ENCODE data around the gene ARID5A. TPM values are rescaled to one million over a fixed set of nuclear protein-coding genes. Genes with fewer than 3 reads are reported as not detected.

Gene ARID5A
- total and polyA plus RNA-seq, 9 of the 15 experiments (the other 6 are each of a cell fraction or from before 2014, with no cell fraction given), result 0.14 to 12.5 (median 3.0) TPM

GRCh38 chr2:96591054-96591453 lies 54.5 kb downstream of the ARID5A start:
- no peaks in the 10 kb centered on the region for H3K9me3 ChIP-seq (replicated peaks; ENCODE audit: control insufficient read depth, insufficient read depth, low read depth, low read length)
- no peak overlapping the region for H3K9ac ChIP-seq (ENCODE audit: insufficient read depth in 1 of 2, low read depth in 2 of 2, low read length in 2 of 2)
- TF ChIP-seq ARID2 (IDR thresholded peaks at IDR 0.05) (no peak), ZNF316 (IDR thresholded peaks at IDR 0.05) (0 out of 2 replicates have a peak, but pooled peaks have one; percentile 19), ZNF347 (CRISPR knock-in tag; IDR thresholded peaks at IDR 0.05; ENCODE audit: low read depth) (no peak), KAT7 (CRISPR knock-in tag; IDR thresholded peaks at IDR 0.05; ENCODE audit: borderline replicate concordance) (no peak), CBFA2T2 (conservative IDR thresholded peaks at IDR 0.05) (no peak), NFRKB (IDR thresholded peaks at IDR 0.05; ENCODE audit: low read depth) (no peak), RBM17 (IDR thresholded peaks at IDR 0.05; ENCODE audit: borderline replicate concordance, low read depth, low read length) (no peak)
- TF ChIP-seq, protein P1, sequence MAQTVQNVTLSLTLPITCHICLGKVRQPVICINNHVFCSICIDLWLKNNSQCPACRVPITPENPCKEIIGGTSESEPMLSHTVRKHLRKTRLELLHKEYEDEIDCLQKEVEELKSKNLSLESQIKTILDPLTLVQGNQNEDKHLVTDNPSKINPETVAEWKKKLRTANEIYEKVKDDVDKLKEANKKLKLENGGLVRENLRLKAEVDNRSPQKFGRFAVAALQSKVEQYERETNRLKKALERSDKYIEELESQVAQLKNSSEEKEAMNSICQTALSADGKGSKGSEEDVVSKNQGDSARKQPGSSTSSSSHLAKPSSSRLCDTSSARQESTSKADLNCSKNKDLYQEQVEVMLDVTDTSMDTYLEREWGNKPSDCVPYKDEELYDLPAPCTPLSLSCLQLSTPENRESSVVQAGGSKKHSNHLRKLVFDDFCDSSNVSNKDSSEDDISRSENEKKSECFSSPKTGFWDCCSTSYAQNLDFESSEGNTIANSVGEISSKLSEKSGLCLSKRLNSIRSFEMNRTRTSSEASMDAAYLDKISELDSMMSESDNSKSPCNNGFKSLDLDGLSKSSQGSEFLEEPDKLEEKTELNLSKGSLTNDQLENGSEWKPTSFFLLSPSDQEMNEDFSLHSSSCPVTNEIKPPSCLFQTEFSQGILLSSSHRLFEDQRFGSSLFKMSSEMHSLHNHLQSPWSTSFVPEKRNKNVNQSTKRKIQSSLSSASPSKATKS (CRISPR knock-in tag; IDR thresholded peaks at IDR 0.05), result no peak
- WGBS (ENCODE audit: insufficient coverage, low coverage, missing lambda C conversion rate), result 82% methylated on average over 2 of the region's 2 CpGs
- no peak overlapping the region for H2AFZ ChIP-seq (ENCODE audit: low read depth, low read length)
- in situ Hi-C loops (cut with MboI), result no loop called here
- no peaks in the 10 kb centered on the region; a peak in 2 of 5 replicates for H3K4me1 ChIP-seq (replicated peaks in 1 of 2; ENCODE audit: control insufficient read depth in 2 of 2, insufficient read depth in 2 of 2, low read length in 2 of 2)
- DNase-seq (ENCODE audit: extremely low read depth in 1 of 4, low spot score in 3 of 4), result no peak
- H3K4me3 ChIP-seq, result no peak overlapping the region
- H3K9me1 ChIP-seq (ENCODE audit: control insufficient read depth, insufficient read depth, low read length), result no peaks in the 10 kb centered on the region
- POLR2A ChIA-PET, result interaction anchor here (1.0 kb wide), 1 partner anchor 9 kb away, joined by 4 read pairs; no protein-coding TSS in a partner anchor
- peaks cover 51% of the 10 kb centered on the region for H3K36me3 ChIP-seq (ENCODE audit: control insufficient read depth, insufficient read depth, low read length)
- BruUV-seq (replicated peaks), result no TSS peak
- no peak overlapping the region for H3K27ac ChIP-seq (ENCODE audit: extremely low read depth, low read depth, low read length)
- H3K79me2 ChIP-seq (ENCODE audit: control insufficient read depth, insufficient read depth, low read length), result no peaks in the 10 kb centered on the region
- H3K27me3 ChIP-seq (ENCODE audit: control insufficient read depth in 2 of 2, insufficient read depth in 2 of 2, low read length in 2 of 2), result no peaks in the 10 kb centered on the region
- FAIRE-seq, result no peak
- intact Hi-C loops (cut with micrococcal nuclease), result no loop called here
- no peaks in the 10 kb centered on the region for H4K20me1 ChIP-seq (replicated peaks; ENCODE audit: control insufficient read depth, insufficient read depth, low read length)
- CTCF ChIA-PET (ENCODE audit: low intra/inter-chr PET ratio), result no interaction called here
- no peak overlapping the region for H3K4me2 ChIP-seq (ENCODE audit: insufficient read depth, low read length)
- no peak for ATAC-seq
